HepG2 (cell line): ENCODE results near the gene ALDOA. TPM values are rescaled to one million over a fixed set of nuclear protein-coding genes. Genes with fewer than 3 reads are reported as not detected.
A peak's percentile ranks its signal among the peaks of the same experiment; 100 is the strongest.

Experiments
- ADNP ChIP-seq: sonication (generic); formaldehyde crosslinking; IDR thresholded peaks from 2 replicates; pipeline ENCODE4 v1.4.0; 2020; ENCODE audit warnings: missing genetic modification reagents
- AKAP8 ChIP-seq: sonication (generic); formaldehyde crosslinking; IDR thresholded peaks from 2 replicates; pipeline ENCODE4 v1.5.1; 2020; ENCODE audit warnings: mild to moderate bottlenecking, missing genetic modification reagents
- EED ChIP-seq: sonication (generic); formaldehyde crosslinking; IDR thresholded peaks from 2 replicates; pipeline ENCODE4 v1.5.0; 2020; ENCODE audit warnings: mild to moderate bottlenecking, missing genetic modification reagents
- NFATC3 ChIP-seq: sonication (generic); formaldehyde crosslinking; IDR thresholded peaks from 2 replicates; pipeline ENCODE4 v1.5.1; 2020; ENCODE audit warnings: mild to moderate bottlenecking, missing genetic modification reagents
- ZBTB40 ChIP-seq, 2 experiments: fragments of 450-650 bp in 1 of 2; sonication (generic) in 1 of 2; formaldehyde crosslinking in 1 of 2; IDR thresholded peaks; 2 replicates each; pipeline versions ENCODE4 v1.6.1 to v1.8.0; 2016 to 2022; ENCODE audit warnings: antibody characterized with exemption in 1 of 2, mild to moderate bottlenecking in 1 of 2, missing genetic modification reagents in 1 of 2
- ZFP41 ChIP-seq: sonication (generic); formaldehyde crosslinking; IDR thresholded peaks from 2 replicates; pipeline ENCODE4 v1.4.0; 2020; ENCODE audit warnings: mild to moderate bottlenecking, missing genetic modification reagents, borderline replicate concordance
- ZNF460 ChIP-seq: sonication (generic); formaldehyde crosslinking; IDR thresholded peaks from 2 replicates; pipeline ENCODE4 v1.5.1; 2020; ENCODE audit warnings: missing genetic modification reagents, mild to moderate bottlenecking, borderline replicate concordance
- ZNF766 ChIP-seq: sonication (generic); formaldehyde crosslinking; IDR thresholded peaks from 2 replicates; pipeline ENCODE4 v1.5.0; 2020; ENCODE audit warnings: missing genetic modification reagents, borderline replicate concordance
- polyA plus RNA-seq, 8 experiments: library from polyadenylated mRNA; depleted of rRNA in 3 of 8; stranded (reverse) in 7 of 8; unstranded in 1 of 8; fragments of >200 nt; fragmentation: Illumina TruSeq in 4 of 8; extraction: Trizol in 4 of 8; gene quantifications; 2 replicates each; pipeline versions ENCODE4 v1.2.1 to v1.2.3, GENCODE V29; 2011 to 2016; ENCODE audit warnings: low read depth in 4 of 8, missing spikeins in 1 of 8, mixed read lengths in 1 of 8; ENCODE audit not compliant: insufficient read depth in 1 of 8
- total RNA-seq, 5 experiments: library from RNA; depleted of rRNA; stranded (reverse); fragments of >200 nt; fragmentation: Illumina TruSeq; extraction: Trizol; gene quantifications; 2 replicates each; pipeline ENCODE4 v1.2.3, GENCODE V29; 2016; ENCODE audit warnings: low read depth in 1 of 5
- TF ChIP-seq, protein P1 (sequence below): sonication (generic); formaldehyde crosslinking; IDR thresholded peaks from 2 replicates; pipeline ENCODE4 v1.5.1; 2020; ENCODE audit warnings: mild to moderate bottlenecking, missing genetic modification reagents, borderline replicate concordance
- TF ChIP-seq, protein P2 (sequence below): sonication (generic); formaldehyde crosslinking; IDR thresholded peaks from 2 replicates; pipeline ENCODE4 v1.5.0; 2020; ENCODE audit warnings: mild to moderate bottlenecking, missing genetic modification reagents
- TF ChIP-seq, protein P3 (sequence below): sonication (generic); formaldehyde crosslinking; IDR thresholded peaks from 2 replicates; pipeline ENCODE4 v1.5.0; 2020; ENCODE audit warnings: mild to moderate bottlenecking, low read depth, missing genetic modification reagents, borderline replicate concordance

Gene ALDOA
- total and polyA plus RNA-seq, 2 of the 13 experiments (the other 11 are each of a cell fraction or from before 2014, with no cell fraction given): 925 to 1,884 TPM

- TF ChIP-seq, protein P1, sequence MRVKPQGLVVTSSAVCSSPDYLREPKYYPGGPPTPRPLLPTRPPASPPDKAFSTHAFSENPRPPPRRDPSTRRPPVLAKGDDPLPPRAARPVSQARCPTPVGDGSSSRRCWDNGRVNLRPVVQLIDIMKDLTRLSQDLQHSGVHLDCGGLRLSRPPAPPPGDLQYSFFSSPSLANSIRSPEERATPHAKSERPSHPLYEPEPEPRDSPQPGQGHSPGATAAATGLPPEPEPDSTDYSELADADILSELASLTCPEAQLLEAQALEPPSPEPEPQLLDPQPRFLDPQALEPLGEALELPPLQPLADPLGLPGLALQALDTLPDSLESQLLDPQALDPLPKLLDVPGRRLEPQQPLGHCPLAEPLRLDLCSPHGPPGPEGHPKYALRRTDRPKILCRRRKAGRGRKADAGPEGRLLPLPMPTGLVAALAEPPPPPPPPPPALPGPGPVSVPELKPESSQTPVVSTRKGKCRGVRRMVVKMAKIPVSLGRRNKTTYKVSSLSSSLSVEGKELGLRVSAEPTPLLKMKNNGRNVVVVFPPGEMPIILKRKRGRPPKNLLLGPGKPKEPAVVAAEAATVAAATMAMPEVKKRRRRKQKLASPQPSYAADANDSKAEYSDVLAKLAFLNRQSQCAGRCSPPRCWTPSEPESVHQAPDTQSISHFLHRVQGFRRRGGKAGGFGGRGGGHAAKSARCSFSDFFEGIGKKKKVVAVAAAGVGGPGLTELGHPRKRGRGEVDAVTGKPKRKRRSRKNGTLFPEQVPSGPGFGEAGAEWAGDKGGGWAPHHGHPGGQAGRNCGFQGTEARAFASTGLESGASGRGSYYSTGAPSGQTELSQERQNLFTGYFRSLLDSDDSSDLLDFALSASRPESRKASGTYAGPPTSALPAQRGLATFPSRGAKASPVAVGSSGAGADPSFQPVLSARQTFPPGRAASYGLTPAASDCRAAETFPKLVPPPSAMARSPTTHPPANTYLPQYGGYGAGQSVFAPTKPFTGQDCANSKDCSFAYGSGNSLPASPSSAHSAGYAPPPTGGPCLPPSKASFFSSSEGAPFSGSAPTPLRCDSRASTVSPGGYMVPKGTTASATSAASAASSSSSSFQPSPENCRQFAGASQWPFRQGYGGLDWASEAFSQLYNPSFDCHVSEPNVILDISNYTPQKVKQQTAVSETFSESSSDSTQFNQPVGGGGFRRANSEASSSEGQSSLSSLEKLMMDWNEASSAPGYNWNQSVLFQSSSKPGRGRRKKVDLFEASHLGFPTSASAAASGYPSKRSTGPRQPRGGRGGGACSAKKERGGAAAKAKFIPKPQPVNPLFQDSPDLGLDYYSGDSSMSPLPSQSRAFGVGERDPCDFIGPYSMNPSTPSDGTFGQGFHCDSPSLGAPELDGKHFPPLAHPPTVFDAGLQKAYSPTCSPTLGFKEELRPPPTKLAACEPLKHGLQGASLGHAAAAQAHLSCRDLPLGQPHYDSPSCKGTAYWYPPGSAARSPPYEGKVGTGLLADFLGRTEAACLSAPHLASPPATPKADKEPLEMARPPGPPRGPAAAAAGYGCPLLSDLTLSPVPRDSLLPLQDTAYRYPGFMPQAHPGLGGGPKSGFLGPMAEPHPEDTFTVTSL (CRISPR knock-in tag): no peak
- TF ChIP-seq ZNF460 (CRISPR knock-in tag): no peak
- no peak for TF ChIP-seq NFATC3
- TF ChIP-seq EED (CRISPR knock-in tag): peak; percentile 96
- TF ChIP-seq ZNF766 (CRISPR knock-in tag): 0 out of 2 replicates have a peak, but pooled peaks have one; percentile 28
- no peak for TF ChIP-seq ZBTB40 (IDR thresholded peaks at IDR 0.05)
- peak; percentile 83 for TF ChIP-seq ZBTB40 (CRISPR knock-in tag; IDR thresholded peaks at IDR 0.05)
- TF ChIP-seq ADNP: no peak
- TF ChIP-seq, protein P2, sequence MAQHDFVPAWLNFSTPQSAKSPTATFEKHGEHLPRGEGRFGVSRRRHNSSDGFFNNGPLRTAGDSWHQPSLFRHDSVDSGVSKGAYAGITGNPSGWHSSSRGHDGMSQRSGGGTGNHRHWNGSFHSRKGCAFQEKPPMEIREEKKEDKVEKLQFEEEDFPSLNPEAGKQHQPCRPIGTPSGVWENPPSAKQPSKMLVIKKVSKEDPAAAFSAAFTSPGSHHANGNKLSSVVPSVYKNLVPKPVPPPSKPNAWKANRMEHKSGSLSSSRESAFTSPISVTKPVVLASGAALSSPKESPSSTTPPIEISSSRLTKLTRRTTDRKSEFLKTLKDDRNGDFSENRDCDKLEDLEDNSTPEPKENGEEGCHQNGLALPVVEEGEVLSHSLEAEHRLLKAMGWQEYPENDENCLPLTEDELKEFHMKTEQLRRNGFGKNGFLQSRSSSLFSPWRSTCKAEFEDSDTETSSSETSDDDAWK (CRISPR knock-in tag): no peak
- peak; percentile 66; the same call in 1 of the 2 replicates for TF ChIP-seq AKAP8 (CRISPR knock-in tag)
- TF ChIP-seq ZFP41: no peak
- TF ChIP-seq, protein P3, sequence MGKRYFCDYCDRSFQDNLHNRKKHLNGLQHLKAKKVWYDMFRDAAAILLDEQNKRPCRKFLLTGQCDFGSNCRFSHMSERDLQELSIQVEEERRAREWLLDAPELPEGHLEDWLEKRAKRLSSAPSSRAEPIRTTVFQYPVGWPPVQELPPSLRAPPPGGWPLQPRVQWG: no peak
Measured at GRCh38 chr16:30096105-30096861, 30.7 kb downstream of the ALDOA start, which contains the start of gene YPEL3 (continued).
